Natural killer cell (primary cell): Measurements from ENCODE around the gene CRB3. TPM values are rescaled to one million over a fixed set of nuclear protein-coding genes. Genes with fewer than 3 reads are reported as not detected.

Source experiments
- ATAC-seq, 3 donors: fragments of 150-1000 bp in 2 of 3; fragments of 200-7000 bp in 1 of 3; cut with Tn5 transposase; 1 replicate in 1 of 3; 2 replicates in 2 of 3; pipeline ENCODE4 v1.10.0; 2021; ENCODE audit warnings: mild to moderate bottlenecking in 2 of 3, moderate library complexity in 2 of 3
- DNase-seq, 2 donors: peaks; one replicate each; pipeline versions ENCODE4 v3.0.0 to v3.0.0-alpha.2; 2013 to 2021; ENCODE audit warnings: mixed read lengths in 1 of 2
- H3K27ac ChIP-seq: one replicate; pipeline ENCODE4 v1.5.1; 2013; ENCODE audit warnings: mild to moderate bottlenecking, low read length
- H3K27me3 ChIP-seq: one replicate; pipeline ENCODE4 v1.6.1; 2013; ENCODE audit warnings: low read length; ENCODE audit not compliant: control insufficient read depth, insufficient read depth
- H3K36me3 ChIP-seq: one replicate; pipeline ENCODE4 v1.6.1; 2013; ENCODE audit warnings: low read length; ENCODE audit not compliant: control insufficient read depth, insufficient read depth
- H3K4me1 ChIP-seq: one replicate; pipeline ENCODE4 v1.6.1; 2013; ENCODE audit warnings: low read length; ENCODE audit not compliant: control insufficient read depth, insufficient read depth
- H3K4me3 ChIP-seq: one replicate; pipeline ENCODE4 v1.5.1; 2013; ENCODE audit warnings: low read length
- H3K9me3 ChIP-seq: one replicate; pipeline ENCODE4 v1.6.1; 2013; ENCODE audit warnings: low read length; ENCODE audit not compliant: control insufficient read depth, insufficient read depth
- H3K27ac Mint-ChIP-seq, 2 donors: one replicate each; pipeline ENCODE4 v1.8.0; 2022; ENCODE audit warnings: mild to moderate bottlenecking in 2 of 2, mixed read lengths in 2 of 2, moderate library complexity in 1 of 2
- H3K27me3 Mint-ChIP-seq, 2 donors: one replicate each; pipeline ENCODE4 v1.8.0; 2022; ENCODE audit warnings: low read depth in 2 of 2, mixed read lengths in 2 of 2
- H3K36me3 Mint-ChIP-seq: one replicate; pipeline ENCODE4 v1.8.0; 2022; ENCODE audit warnings: mixed read lengths
- H3K4me1 Mint-ChIP-seq, 2 donors: one replicate each; pipeline ENCODE4 v1.8.0; 2022; ENCODE audit warnings: mixed read lengths in 2 of 2
- H3K4me3 Mint-ChIP-seq: one replicate; pipeline ENCODE4 v1.8.0; 2022; ENCODE audit warnings: mild to moderate bottlenecking, moderate library complexity, mixed read lengths
- H3K9me3 Mint-ChIP-seq, 2 donors: one replicate each; pipeline ENCODE4 v1.8.0; 2022; ENCODE audit warnings: mixed read lengths in 2 of 2
- WGBS: methylation state at CpG from one replicate; pipeline ENCODE4 v1.1.7; 2013; ENCODE audit warnings: missing lambda C conversion rate; ENCODE audit not compliant: insufficient coverage; 5-methylcytosine and 5-hydroxymethylcytosine counted together
- intact Hi-C: fragments of 100-400 bp; cut with micrococcal nuclease; formaldehyde crosslinking; loops from one replicate; pipeline ENCODE4 v1.14.2; 2022
- total RNA-seq, 4 donors: library from RNA; stranded (reverse); fragments of 120-200 nt in 1 of 4; gene quantifications; one replicate each; pipeline versions ENCODE4 v1.2.3 to v1.2.4, GENCODE V29; 2013 to 2022
- TF ChIP-seq, protein P1 (sequence below): fragments of 200-600 bp; IDR thresholded peaks from one replicate; pipeline ENCODE4 v1.8.0; 2022; ENCODE audit warnings: antibody characterized with exemption

The CRB3 gene
- total RNA-seq, 3 donors from 2014 or later (not counting 1 experiment from before 2014, with no cell fraction given) = 0.59 to 1.1 TPM; not detected in 1

GRCh38 chr19:6421075-6422014 lies 42.7 kb upstream of the CRB3 start:
- no peak for ATAC-seq
- TF ChIP-seq, protein P1, sequence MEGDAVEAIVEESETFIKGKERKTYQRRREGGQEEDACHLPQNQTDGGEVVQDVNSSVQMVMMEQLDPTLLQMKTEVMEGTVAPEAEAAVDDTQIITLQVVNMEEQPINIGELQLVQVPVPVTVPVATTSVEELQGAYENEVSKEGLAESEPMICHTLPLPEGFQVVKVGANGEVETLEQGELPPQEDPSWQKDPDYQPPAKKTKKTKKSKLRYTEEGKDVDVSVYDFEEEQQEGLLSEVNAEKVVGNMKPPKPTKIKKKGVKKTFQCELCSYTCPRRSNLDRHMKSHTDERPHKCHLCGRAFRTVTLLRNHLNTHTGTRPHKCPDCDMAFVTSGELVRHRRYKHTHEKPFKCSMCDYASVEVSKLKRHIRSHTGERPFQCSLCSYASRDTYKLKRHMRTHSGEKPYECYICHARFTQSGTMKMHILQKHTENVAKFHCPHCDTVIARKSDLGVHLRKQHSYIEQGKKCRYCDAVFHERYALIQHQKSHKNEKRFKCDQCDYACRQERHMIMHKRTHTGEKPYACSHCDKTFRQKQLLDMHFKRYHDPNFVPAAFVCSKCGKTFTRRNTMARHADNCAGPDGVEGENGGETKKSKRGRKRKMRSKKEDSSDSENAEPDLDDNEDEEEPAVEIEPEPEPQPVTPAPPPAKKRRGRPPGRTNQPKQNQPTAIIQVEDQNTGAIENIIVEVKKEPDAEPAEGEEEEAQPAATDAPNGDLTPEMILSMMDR = no peak
- no peaks in the 10 kb centered on the region for H3K36me3 Mint-ChIP-seq
- H3K27ac ChIP-seq = no peak overlapping the region
- no peak overlapping the region for H3K4me3 Mint-ChIP-seq
- no peaks in the 10 kb centered on the region for H3K27me3 ChIP-seq
- peaks cover 30 to 52% of the 10 kb centered on the region in 2 donors for H3K4me1 Mint-ChIP-seq
- H3K36me3 ChIP-seq = peaks cover 57% of the 10 kb centered on the region
- WGBS = 93% methylated on average over 20 of the region's 20 CpGs
- H3K27ac Mint-ChIP-seq = peak overlapping the region in 1 of 2 donors; percentile 36
- peaks cover 0 to under 1% of the 10 kb centered on the region in 2 donors for H3K27me3 Mint-ChIP-seq
- H3K9me3 ChIP-seq = no peaks in the 10 kb centered on the region
- no peak overlapping the region for H3K4me3 ChIP-seq
- H3K4me1 ChIP-seq = peaks cover 36% of the 10 kb centered on the region
- no peak for DNase-seq
- intact Hi-C loops = no loop called here
- no peaks in the 10 kb centered on the region for H3K9me3 Mint-ChIP-seq

DNA sequence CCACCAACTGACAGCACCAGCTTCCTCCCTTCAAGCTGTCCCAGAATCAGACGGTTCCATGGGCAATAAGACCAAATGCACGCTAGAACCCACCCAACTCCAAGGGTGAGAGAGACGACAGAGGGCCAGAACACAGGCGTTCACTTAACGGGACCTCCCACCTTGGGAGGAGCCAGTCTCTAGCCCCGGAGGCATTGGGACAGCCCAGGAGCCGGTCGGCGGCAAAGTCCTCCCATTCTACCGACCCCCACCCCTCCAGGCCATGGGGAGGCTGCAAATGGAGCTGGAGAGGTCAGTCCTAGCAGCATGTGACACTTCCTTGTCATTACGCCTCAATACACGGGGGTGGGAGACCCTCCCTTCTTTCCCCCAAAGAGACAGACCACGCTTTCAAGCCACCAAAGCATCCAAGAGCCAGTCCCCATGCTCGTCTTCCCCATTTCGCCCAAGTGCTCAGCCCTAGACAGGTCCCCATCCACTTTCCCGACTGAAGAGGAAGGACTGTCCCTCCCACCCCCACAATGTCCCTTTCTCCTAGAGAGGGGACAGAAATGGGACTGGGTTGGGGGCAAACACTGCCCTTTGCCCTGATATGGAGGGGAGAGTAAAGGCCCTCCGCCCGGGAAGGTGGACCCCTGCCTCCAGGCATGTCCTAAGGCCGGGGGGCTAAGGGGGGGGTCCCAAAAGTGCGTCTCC lies 40.4 kb upstream of the CRB3 start:
- H3K4me1 Mint-ChIP-seq = peaks cover 30 to 50% of the 10 kb centered on the region in 2 donors
- Histone ChIP-seq H3K9me3 (no peaks in the 10 kb centered on the region), H3K4me1 (peaks cover 36% of the 10 kb centered on the region), H3K4me3 (peak overlapping the region; percentile 61), H3K27ac (peak overlapping the region; percentile 2), H3K36me3 (peaks cover 34% of the 10 kb centered on the region), H3K27me3 (no peaks in the 10 kb centered on the region)
- DNase-seq (peak; percentile 26 to 48), ATAC-seq (no peak)
- intact Hi-C loops = loop anchor here (2.0 kb wide), 1 partner anchor 63 kb away; the partner anchor contains the start of gene CLPP
- H3K27me3 Mint-ChIP-seq = peaks cover 0 to 2% of the 10 kb centered on the region in 2 donors
- no peaks in the 10 kb centered on the region for H3K9me3 Mint-ChIP-seq
- TF ChIP-seq, protein P1 = no peak
- H3K4me3 Mint-ChIP-seq = peak overlapping the region; percentile 87
- peak overlapping the region; percentile 72 to 81 for H3K27ac Mint-ChIP-seq
- H3K36me3 Mint-ChIP-seq = no peaks in the 10 kb centered on the region
- under 1% methylated on average over 19 of the region's 20 CpGs for WGBS

GRCh38 chr19:6424195-6424938 lies 39.7 kb upstream of the CRB3 start, which contains the start of gene KHSRP:
KHSRP (minus strand) TSS chr19:6424811; CDS start chr19:6424701, 110 bp downstream.
- Mint-ChIP-seq H3K4me1 (peaks cover 30 to 47% of the 10 kb centered on the region in 2 donors), H3K27ac (peak within 1 kb of the TSS; percentile 85 to 86), H3K36me3 (no peaks in the 10 kb centered on the region), H3K4me3 (peak within 1 kb of the TSS; percentile 87), H3K9me3 (no peaks in the 10 kb centered on the region), H3K27me3 (peaks cover 0 to 2% of the 10 kb centered on the region in 2 donors)
- no peaks in the 10 kb centered on the region for H3K27me3 ChIP-seq
- peak; percentile 33 to 61 for DNase-seq
- TF ChIP-seq, protein P1 = no peak
- H3K4me1 ChIP-seq = peaks cover 36% of the 10 kb centered on the region
- ATAC-seq = no peak
- peaks cover 27% of the 10 kb centered on the region for H3K36me3 ChIP-seq
- H3K4me3 ChIP-seq = peak within 1 kb of the TSS; percentile 61
- intact Hi-C loops = loop anchor here (2.0 kb wide), 1 partner anchor 64 kb away; the partner anchor contains the start of gene CLPP
- H3K27ac ChIP-seq = peak within 1 kb of the TSS; percentile 96
- H3K9me3 ChIP-seq = no peaks in the 10 kb centered on the region
- WGBS = under 1% methylated on average over 114 of the region's 114 CpGs
